Colonic mucosa (tissue), 4 donors: Measurements from ENCODE around the gene NRXN2. TPM values are rescaled to one million over a fixed set of nuclear protein-coding genes. Genes with fewer than 3 reads are reported as not detected.

Experiments used
- DNase-seq: peaks from one replicate; pipeline ENCODE4 v3.0.0-alpha.2; 2020
- H3K27ac ChIP-seq: fragments of 200-600 bp; one replicate; pipeline ENCODE4 v1.8.0; 2021
- H3K27me3 ChIP-seq: fragments of 200-600 bp; one replicate; pipeline ENCODE4 v1.8.0; 2021
- H3K36me3 ChIP-seq: fragments of 200-600 bp; one replicate; pipeline ENCODE4 v1.8.0; 2021
- H3K4me1 ChIP-seq: fragments of 200-600 bp; one replicate; pipeline ENCODE4 v1.8.0; 2021; ENCODE audit warnings: mild to moderate bottlenecking
- H3K4me3 ChIP-seq: fragments of 200-600 bp; one replicate; pipeline ENCODE4 v1.8.0; 2021
- H3K9ac ChIP-seq, 2 donors: one replicate each; pipeline ENCODE4 v1.7.0; 2013; ENCODE audit warnings: control low read depth in 2 of 2, low read depth in 2 of 2, low read length in 2 of 2
- H3K9me3 ChIP-seq: fragments of 200-600 bp; one replicate; pipeline ENCODE4 v1.8.0; 2021
- CTCF ChIP-seq: fragments of 200-600 bp; IDR thresholded peaks from one replicate; pipeline ENCODE4 v1.8.0; 2022; ENCODE audit warnings: antibody characterized with exemption, mild to moderate bottlenecking
- intact Hi-C: fragments of 100-400 bp; cut with DNase I; formaldehyde crosslinking; loops from one replicate; pipeline ENCODE4 v1.14.1; 2022
- total RNA-seq, 2 donors: library from RNA; stranded (reverse); fragmentation: NEBNext Ultra II Directional in 1 of 2; extraction: Animal tissue kit (Norgen Biotek cat#: 25700) in 1 of 2; gene quantifications; one replicate each; pipeline ENCODE4 v1.2.1, GENCODE V29; 2021
- donor health status: healthy.
- donor health status: DM: no; HTN: no; CAD: no.
- donor health status: DM: no; HTN: no; CAD: no.

The NRXN2 gene
- total RNA-seq, 2 donors from 2014 or later, result 2.2 to 5.4 TPM

GRCh38 chr11:64717268-64717578 lies 5.8 kb downstream of the NRXN2 start:
- no peak overlapping the region for H3K9ac ChIP-seq
- DNase-seq, result no peak
- intact Hi-C loops, result no loop called here
- no peak for TF ChIP-seq CTCF
- H3K27ac ChIP-seq, result no peak overlapping the region
- H3K4me1 ChIP-seq, result no peaks in the 10 kb centered on the region
- no peaks in the 10 kb centered on the region for H3K9me3 ChIP-seq
- H3K27me3 ChIP-seq, result peaks cover 55% of the 10 kb centered on the region
- H3K4me3 ChIP-seq, result no peak overlapping the region
- H3K36me3 ChIP-seq, result no peaks in the 10 kb centered on the region

- DNase-seq, result no peak
Observed at GRCh38 chr11:64716473-64717267, 6.3 kb downstream of the NRXN2 start.

GRCh38 chr11:64715756-64716472 lies 7.1 kb downstream of the NRXN2 start:
- no peak overlapping the region for H3K27ac ChIP-seq
- no peak for DNase-seq
- H3K36me3 ChIP-seq, result no peaks in the 10 kb centered on the region
- H3K9ac ChIP-seq, result no peak overlapping the region
- H3K27me3 ChIP-seq, result peaks cover 68% of the 10 kb centered on the region
- TF ChIP-seq CTCF, result no peak
- no peaks in the 10 kb centered on the region for H3K9me3 ChIP-seq
- intact Hi-C loops, result no loop called here
- no peak overlapping the region for H3K4me3 ChIP-seq
- no peaks in the 10 kb centered on the region for H3K4me1 ChIP-seq

More at GRCh38 chr11:64716473-64717267, 6.3 kb downstream of the NRXN2 start:
- no peak overlapping the region for H3K27ac ChIP-seq
- H3K9me3 ChIP-seq, result no peaks in the 10 kb centered on the region
- H3K4me3 ChIP-seq, result no peak overlapping the region
- H3K9ac ChIP-seq, result no peak overlapping the region
- no peaks in the 10 kb centered on the region for H3K36me3 ChIP-seq
- H3K4me1 ChIP-seq, result no peaks in the 10 kb centered on the region
- TF ChIP-seq CTCF, result no peak
- intact Hi-C loops, result no loop called here
- H3K27me3 ChIP-seq, result peaks cover 60% of the 10 kb centered on the region

GRCh38 chr11:64715110-64715509 lies 7.9 kb downstream of the NRXN2 start:
- H3K27me3 ChIP-seq, result peaks cover 74% of the 10 kb centered on the region
- H3K9me3 ChIP-seq, result no peaks in the 10 kb centered on the region
- H3K4me1 ChIP-seq, result no peaks in the 10 kb centered on the region
- H3K27ac ChIP-seq, result no peak overlapping the region
- no peak overlapping the region for H3K9ac ChIP-seq
- intact Hi-C loops, result no loop called here
- no peak for TF ChIP-seq CTCF
- H3K36me3 ChIP-seq, result no peaks in the 10 kb centered on the region
- no peak for DNase-seq
- no peak overlapping the region for H3K4me3 ChIP-seq

- DNase-seq, result no peak
- H3K4me1 ChIP-seq, result no peaks in the 10 kb centered on the region
- intact Hi-C loops, result no loop called here
- no peak for TF ChIP-seq CTCF
- H3K27me3 ChIP-seq, result peaks cover 71% of the 10 kb centered on the region
- no peak overlapping the region for H3K27ac ChIP-seq
- H3K4me3 ChIP-seq, result no peak overlapping the region
- no peaks in the 10 kb centered on the region for H3K9me3 ChIP-seq
- no peaks in the 10 kb centered on the region for H3K36me3 ChIP-seq
- H3K9ac ChIP-seq, result no peak overlapping the region
Observed at GRCh38 chr11:64714666-64715065, 8.3 kb downstream of the NRXN2 start.
